NCI-H2171 treated with DMSO at 0.1 percent for 48 hours (cell line): Measurements from ENCODE around the gene MOV10.

Experiments used
- DNase-seq: peaks from one replicate; lab custom pipeline; 2025; lab: John Stamatoyannopoulos, UW

The MOV10 gene

DNA sequence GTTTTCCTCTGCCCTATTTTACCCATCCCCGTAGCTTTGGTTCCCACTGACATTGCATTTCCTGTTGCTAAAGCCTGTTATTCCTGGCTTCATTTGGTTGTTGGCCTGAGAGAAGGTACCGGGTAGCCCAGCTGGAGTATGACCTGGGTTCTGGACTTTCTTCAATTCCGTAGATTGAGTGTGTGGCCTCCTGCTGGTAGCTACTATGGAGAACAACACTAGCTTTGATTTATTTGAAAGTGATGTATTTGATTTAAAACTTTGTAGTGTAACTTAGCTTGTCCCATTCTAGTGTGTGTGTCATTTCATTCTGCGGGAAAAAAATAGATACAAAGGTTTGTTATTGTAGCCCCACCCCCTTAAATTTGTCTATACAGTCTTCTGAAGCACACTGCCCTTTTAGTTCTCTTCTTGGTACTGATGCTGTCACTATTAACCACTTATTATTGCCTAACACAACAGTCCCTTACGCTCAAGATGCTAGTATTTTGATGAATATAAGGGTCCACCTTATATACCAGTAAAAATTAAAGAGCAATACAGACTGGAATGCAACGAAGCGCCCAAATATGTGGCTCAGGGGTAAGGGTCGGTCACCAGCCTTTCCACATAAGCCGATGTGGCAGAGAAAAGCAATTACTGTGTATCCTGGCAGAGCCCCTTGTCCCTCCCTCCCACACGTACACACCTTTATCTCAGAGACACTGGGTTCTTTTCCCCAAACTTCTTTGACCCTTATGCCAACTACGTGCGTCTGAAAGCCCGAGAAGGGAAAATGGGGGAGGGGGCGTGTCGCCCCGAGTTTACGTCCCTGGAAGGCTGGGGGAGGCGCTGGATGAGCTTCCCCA lies 643 bp upstream of the MOV10 start:
- DNase-seq, result peak; percentile 41

GRCh38 chr1:112674986-112675727 lies 698 bp downstream of the MOV10 start:
- peak; percentile 30 for DNase-seq

DNA sequence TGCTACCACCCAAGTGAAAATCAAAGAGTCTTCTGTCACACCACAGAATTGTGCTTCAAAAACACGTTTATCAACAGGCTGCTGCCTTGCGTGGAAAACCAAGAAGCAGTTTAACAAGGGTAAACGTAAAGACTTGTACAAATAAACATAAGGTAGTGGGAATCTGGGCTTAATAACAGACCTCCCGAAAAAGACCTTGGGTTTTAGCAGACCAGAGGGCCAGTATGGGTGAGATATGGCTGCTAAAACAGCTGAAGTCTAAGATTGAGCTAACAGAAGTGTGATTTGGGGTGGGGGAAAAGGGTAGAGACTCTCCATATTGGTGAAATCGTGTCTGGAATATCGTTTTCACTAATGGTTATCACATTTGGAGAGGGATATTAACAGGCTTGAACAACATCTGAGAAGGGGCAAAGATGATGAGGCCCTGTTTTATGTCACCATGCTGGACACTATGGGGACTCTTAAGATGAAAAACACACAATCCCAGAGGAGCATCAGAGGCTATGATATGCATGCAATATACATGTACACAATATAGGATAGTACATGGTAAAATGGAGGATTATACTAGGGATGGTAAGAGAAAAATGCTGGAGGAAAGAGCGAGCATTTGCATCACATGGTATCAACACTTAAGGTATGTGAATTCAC lies 1.4 kb downstream of the MOV10 start:
- DNase-seq, result no peak

- DNase-seq, result no peak
Observed at GRCh38 chr1:112676543-112676942, 2.1 kb downstream of the MOV10 start.

GRCh38 chr1:112677501-112677900 lies 3.0 kb downstream of the MOV10 start:
- DNase-seq, result no peak

- no peak for DNase-seq
Observed at GRCh38 chr1:112678605-112679004, 4.1 kb downstream of the MOV10 start.

DNA sequence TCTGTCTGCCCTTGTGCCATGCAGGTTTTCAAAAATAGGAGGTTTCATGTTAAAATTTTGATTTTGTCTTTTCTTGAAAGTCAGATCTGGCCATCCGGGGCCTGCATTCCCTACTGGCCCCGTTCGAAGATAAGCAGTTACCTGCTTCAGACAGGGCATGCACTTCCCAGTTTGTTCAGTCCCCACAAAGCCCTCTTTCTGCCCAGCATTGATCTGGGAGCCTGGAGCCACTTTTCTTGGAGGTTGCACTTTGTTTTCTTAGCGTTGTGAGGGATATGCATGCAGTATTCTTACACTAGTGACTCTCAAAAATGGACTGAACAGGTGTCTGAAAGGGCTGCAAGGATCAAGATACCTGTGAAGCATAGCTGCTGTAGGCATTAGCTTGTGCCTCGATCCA lies 11.5 kb downstream of the MOV10 start:
- no peak for DNase-seq

DNA sequence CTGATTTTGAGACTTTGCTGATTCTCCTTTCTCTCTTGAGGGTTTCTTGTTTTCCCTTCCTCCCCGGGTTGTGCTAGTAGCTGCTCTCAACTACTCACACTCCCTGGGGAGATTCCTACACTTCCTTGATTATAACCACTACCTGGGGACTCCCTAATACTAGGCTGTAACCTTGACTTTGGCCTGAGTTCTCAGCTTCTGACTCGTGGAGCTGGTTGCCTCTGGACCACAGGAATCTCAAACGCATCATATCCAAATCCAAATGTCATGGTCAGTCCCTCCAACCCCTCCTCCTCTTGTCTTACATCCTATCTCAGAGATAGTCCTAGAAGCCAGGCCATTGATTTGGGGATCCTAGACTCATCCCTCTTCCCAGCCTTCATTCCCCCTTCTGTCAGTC lies 12.0 kb downstream of the MOV10 start:
- DNase-seq, result no peak

GRCh38 chr1:112686835-112687234 lies 12.4 kb downstream of the MOV10 start:
- no peak for DNase-seq

GRCh38 chr1:112687361-112687760 lies 12.9 kb downstream of the MOV10 start:
- DNase-seq, result no peak

DNA sequence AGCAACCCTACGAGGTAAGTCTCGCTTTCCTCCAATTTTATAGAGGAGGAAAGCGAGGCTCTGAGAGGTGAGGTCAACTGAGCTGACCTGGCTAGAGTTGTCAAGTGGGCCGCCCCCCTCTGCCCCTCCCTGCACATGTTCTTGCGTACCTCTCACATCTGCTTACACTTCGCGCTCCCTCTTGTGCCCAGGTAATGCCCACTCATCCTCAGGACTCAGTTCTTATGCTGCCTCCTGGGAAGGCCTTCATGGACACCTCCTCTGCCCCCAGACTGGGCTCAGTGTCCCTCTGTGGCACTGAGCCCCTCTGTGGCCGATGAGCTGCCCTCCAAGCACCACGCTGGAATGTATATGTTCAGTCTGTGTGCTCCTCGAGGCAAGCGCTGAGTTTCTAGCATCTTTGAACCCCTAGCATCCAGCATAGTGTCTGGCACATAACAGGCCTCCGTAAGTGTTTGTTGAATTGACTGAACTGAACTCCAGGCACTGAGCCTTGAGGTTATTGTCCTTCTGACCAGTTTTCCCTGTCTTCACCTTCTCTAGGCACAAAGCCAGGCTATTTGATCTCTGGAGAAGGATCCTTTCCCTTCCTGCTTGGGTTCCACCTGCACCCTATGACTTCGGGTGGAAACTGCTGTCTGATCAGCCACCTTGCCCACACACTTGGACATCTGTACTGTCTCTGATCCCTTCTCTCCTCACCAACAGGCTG lies 13.5 kb downstream of the MOV10 start:
- DNase-seq, result no peak

- DNase-seq, result no peak
Observed at GRCh38 chr1:112688781-112689193, 14.3 kb downstream of the MOV10 start.

DNA sequence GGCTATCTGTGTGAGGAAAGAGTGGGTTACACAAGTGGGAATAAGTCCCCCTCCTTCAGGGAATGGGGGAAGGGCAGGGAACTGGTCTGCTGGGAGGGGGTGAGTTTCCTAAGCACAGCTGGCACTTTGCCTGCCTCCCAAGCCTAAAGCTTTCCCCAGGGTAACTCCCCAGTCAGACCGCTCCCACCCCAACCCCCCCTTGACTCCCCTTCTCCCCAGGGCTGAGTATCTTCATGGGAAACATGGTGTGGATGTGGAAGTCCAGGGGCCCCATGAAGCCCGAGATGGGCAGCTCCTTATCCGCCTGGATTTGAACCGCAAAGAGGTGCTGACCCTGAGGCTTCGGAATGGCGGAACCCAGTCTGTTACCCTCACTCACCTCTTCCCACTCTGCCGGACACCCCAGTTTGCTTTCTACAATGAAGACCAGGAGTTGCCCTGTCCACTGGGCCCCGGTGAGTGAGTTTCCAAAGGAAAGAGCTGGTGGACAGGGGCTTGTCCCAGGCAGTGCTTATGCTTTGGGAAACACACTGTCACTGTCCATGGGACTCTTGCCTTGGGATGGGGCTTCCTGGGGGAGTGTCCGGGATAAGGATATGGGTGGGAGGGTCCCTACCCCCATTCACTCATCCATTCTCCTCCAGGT lies 14.9 kb downstream of the MOV10 start:
- no peak for DNase-seq

DNA sequence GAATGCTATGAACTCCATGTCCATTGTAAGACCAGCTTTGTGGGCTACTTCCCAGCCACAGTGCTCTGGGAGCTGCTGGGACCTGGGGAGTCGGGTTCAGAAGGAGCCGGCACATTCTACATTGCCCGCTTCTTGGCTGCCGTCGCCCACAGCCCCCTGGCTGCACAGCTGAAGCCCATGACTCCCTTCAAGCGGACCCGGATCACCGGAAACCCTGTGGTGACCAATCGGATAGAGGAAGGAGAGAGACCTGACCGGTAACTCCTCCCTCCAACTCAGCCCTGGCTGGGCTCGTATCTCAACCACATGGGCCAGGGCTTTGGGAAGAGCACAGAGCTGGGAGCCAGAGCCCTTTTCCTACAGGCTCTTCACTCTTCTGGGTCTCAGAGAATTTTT lies 15.4 kb downstream of the MOV10 start:
- DNase-seq, result no peak

GRCh38 chr1:112692681-112693080 lies 18.2 kb downstream of the MOV10 start:
- DNase-seq, result no peak

DNA sequence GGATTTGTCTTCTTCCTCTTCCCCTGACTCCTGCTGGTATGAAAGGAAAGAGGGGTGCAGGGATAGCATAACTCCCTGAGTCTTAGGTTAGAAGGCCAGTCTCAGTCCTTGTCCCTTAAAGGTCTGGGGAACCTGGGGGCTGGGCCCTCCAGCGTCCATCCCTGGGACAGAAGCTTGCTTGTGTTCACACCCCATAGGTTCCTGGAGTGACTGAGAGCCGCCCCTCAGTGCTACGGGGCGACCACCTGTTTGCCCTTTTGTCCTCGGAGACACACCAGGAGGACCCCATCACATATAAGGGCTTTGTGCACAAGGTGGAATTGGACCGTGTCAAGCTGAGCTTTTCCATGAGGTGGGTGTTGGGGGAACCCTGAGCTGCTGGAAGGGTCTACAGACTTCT lies 19.4 kb downstream of the MOV10 start:
- DNase-seq, result no peak

DNA sequence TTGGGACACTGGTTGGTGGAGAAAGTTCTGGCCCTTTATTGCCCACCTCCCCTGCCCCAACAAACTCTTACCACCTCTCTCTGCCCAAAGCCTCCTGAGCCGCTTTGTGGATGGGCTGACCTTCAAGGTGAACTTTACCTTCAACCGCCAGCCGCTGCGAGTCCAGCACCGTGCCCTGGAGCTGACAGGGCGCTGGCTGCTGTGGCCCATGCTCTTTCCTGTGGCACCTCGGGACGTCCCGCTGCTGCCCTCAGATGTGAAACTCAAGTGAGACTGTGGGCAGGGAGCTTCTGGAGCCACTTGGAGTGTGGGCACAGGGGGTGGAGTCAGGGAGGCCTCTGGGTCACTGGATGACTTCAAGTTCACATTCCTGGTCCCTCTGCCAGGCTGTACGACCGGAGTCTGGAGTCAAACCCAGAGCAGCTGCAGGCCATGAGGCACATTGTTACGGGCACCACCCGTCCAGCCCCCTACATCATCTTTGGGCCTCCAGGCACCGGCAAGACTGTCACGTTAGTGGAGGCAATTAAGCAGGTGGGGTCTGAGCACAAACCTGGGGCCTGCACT lies 20.0 kb downstream of the MOV10 start:
- no peak for DNase-seq

DNA sequence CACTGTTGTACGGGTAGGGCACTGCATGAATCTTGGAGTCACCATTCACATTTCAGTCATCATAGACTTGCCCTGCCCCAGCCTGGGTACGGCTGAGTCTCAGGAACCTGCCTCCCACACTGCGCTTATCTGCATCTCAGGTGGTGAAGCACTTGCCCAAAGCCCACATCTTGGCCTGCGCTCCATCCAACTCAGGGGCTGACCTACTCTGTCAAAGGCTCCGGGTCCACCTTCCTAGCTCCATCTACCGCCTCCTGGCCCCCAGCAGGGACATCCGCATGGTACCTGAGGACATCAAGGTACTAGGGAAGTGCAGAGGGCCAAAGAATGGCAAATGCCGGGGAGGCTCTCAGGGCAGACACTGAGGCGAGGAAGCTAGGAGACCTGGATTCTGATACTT lies 20.8 kb downstream of the MOV10 start:
- DNase-seq, result no peak

- DNase-seq, result no peak
Observed at GRCh38 chr1:112696578-112697314, 22.3 kb downstream of the MOV10 start.

DNA sequence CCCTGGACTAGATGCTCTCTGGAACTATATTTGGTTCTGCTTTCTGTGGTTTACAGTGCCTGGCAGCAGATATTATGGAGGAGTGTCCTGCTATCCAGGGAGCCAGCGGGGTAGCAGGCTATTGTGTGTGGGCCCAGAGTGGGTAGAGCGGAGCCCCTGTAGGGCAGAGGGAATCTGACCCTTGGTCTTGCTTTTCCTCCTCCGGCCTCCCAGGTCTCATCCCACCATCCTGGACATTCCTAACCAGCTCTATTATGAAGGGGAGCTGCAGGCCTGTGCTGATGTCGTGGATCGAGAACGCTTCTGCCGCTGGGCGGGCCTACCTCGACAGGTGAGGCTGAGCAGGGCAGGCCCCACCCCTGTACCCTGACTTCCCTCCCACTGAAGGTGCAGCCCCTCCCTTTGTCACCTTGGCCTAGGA lies 23.3 kb downstream of the MOV10 start:
- peak; percentile 48 for DNase-seq
